WTC11 (cell line): ENCODE data around the gene HEATR5A. TPM values are rescaled to one million over a fixed set of nuclear protein-coding genes. Genes with fewer than 3 reads are reported as not detected.

Source experiments
- ATAC-seq: fragments of 200-7000 bp; cut with Tn5 transposase; 2 replicates; pipeline ENCODE4 v1.10.0; 2021; ENCODE audit warnings: mild to moderate bottlenecking, moderate library complexity
- CTCF ChIA-PET: fragments of 300-600 bp; sonication (Branson Sonifier 250); formaldehyde crosslinking; loops from one replicate; lab custom pipeline; 2021; ENCODE audit warnings: antibody characterized with exemption; lab: Charles Lee
- POLR2A ChIA-PET: fragments of 350-600 bp; sonication (Branson Sonifier 250); formaldehyde crosslinking; loops from one replicate; lab custom pipeline; 2021; ENCODE audit warnings: antibody characterized with exemption; lab: Charles Lee
- DNase-seq: peaks from one replicate; pipeline ENCODE4 v3.0.0; 2021; ENCODE audit warnings: low spot score
- H3K27ac Mint-ChIP-seq: 2 replicates; pipeline ENCODE4 v1.8.0; 2021; ENCODE audit warnings: mixed read lengths
- H3K27me3 Mint-ChIP-seq: 2 replicates; pipeline ENCODE4 v1.8.0; 2021; ENCODE audit warnings: low read depth, mild to moderate bottlenecking, moderate library complexity, mixed read lengths
- H3K36me3 Mint-ChIP-seq: 2 replicates; pipeline ENCODE4 v1.8.0; 2021; ENCODE audit warnings: mixed read lengths
- H3K4me1 Mint-ChIP-seq: 2 replicates; pipeline ENCODE4 v1.8.0; 2022; ENCODE audit warnings: mixed read lengths
- H3K4me3 Mint-ChIP-seq: 2 replicates; pipeline ENCODE4 v1.8.0; 2021; ENCODE audit warnings: mild to moderate bottlenecking, moderate library complexity, mixed read lengths
- H3K9me3 Mint-ChIP-seq: 2 replicates; pipeline ENCODE4 v1.8.0; 2021; ENCODE audit warnings: mixed read lengths
- ETV6 ChIP-seq: sonication (generic); formaldehyde crosslinking; IDR thresholded peaks from 2 replicates; pipeline ENCODE4 v1.8.1; 2022; ENCODE audit warnings: mild to moderate bottlenecking, missing genetic modification reagents
- FOXP1 ChIP-seq: sonication (generic); formaldehyde crosslinking; IDR thresholded peaks from 2 replicates; pipeline ENCODE4 v1.8.0; 2022; ENCODE audit warnings: missing genetic modification reagents, mild to moderate bottlenecking, moderate library complexity, borderline replicate concordance
- GABPB1 ChIP-seq: sonication (generic); formaldehyde crosslinking; IDR thresholded peaks from 2 replicates; pipeline ENCODE4 v1.8.1; 2023; ENCODE audit warnings: mild to moderate bottlenecking, missing genetic modification reagents
- JUN ChIP-seq: sonication (generic); formaldehyde crosslinking; IDR thresholded peaks from 2 replicates; pipeline ENCODE4 v1.8.0; 2023; ENCODE audit warnings: mild to moderate bottlenecking, missing genetic modification reagents
- MAX ChIP-seq: sonication (generic); formaldehyde crosslinking; IDR thresholded peaks from 2 replicates; pipeline ENCODE4 v1.8.0; 2022; ENCODE audit warnings: mild to moderate bottlenecking, missing genetic modification reagents
- RELA ChIP-seq: sonication (generic); formaldehyde crosslinking; IDR thresholded peaks from 2 replicates; pipeline ENCODE4 v1.8.1; 2022; ENCODE audit warnings: missing genetic modification reagents, mild to moderate bottlenecking, borderline replicate concordance
- TCF7 ChIP-seq: sonication (generic); formaldehyde crosslinking; IDR thresholded peaks from 2 replicates; pipeline ENCODE4 v1.8.0; 2022; ENCODE audit warnings: mild to moderate bottlenecking, low read depth, missing genetic modification reagents, moderate library complexity
- TEAD4 ChIP-seq: sonication (generic); formaldehyde crosslinking; IDR thresholded peaks from 2 replicates; pipeline ENCODE4 v1.8.0; 2022; ENCODE audit warnings: mild to moderate bottlenecking, missing genetic modification reagents
- USF2 ChIP-seq: sonication (generic); formaldehyde crosslinking; IDR thresholded peaks from 2 replicates; pipeline ENCODE4 v1.8.1; 2023; ENCODE audit warnings: mild to moderate bottlenecking, missing genetic modification reagents, moderate library complexity
- ZBTB21 ChIP-seq: sonication (generic); formaldehyde crosslinking; IDR thresholded peaks from 2 replicates; pipeline ENCODE4 v1.8.1; 2023; ENCODE audit warnings: mild to moderate bottlenecking, missing genetic modification reagents, borderline replicate concordance
- ZNF281 ChIP-seq: sonication (generic); formaldehyde crosslinking; IDR thresholded peaks from 2 replicates; pipeline ENCODE4 v1.8.0; 2023; ENCODE audit warnings: mild to moderate bottlenecking, missing genetic modification reagents
- ZNF512 ChIP-seq: sonication (generic); formaldehyde crosslinking; IDR thresholded peaks from 2 replicates; pipeline ENCODE4 v1.8.1; 2022; ENCODE audit warnings: missing genetic modification reagents, borderline replicate concordance
- ZNF532 ChIP-seq: fragments of 250-450 bp; sonication (Bioruptor Pico); IDR thresholded peaks from 2 replicates; pipeline ENCODE4 v1.9.0; 2021; ENCODE audit warnings: mild to moderate bottlenecking, borderline replicate concordance
- total RNA-seq: library from RNA; stranded (reverse); gene quantifications from 3 replicates; pipeline ENCODE4 v1.2.3, GENCODE V29; 2021

Gene HEATR5A
- total RNA-seq, 1 experiment from 2014 or later: 36.2 TPM

GRCh38 chr14:31292937-31293616 lies 127.3 kb downstream of the HEATR5A start:
- Mint-ChIP-seq H3K27ac (peak overlapping the region; percentile 93), H3K4me3 (peak overlapping the region; percentile 29)
- no peak for DNase-seq

GRCh38 chr14:31291210-31291609 lies 129.1 kb downstream of the HEATR5A start:
- DNase-seq: no peak
- POLR2A ChIA-PET: no interaction called here
- Mint-ChIP-seq H3K9me3 (peaks cover 9% of the 10 kb centered on the region), H3K36me3 (peaks cover 9% of the 10 kb centered on the region), H3K27ac (peak overlapping the region; percentile 95), H3K27me3 (peaks cover 13% of the 10 kb centered on the region), H3K4me3 (no peak overlapping the region), H3K4me1 (peaks cover 42% of the 10 kb centered on the region)
- no peak for TF ChIP-seq MAX (CRISPR knock-in tag)
- no peak for ATAC-seq
- CTCF ChIA-PET: interaction anchor here (0.9 kb wide), 1 partner anchor 9 kb away, joined by 3 read pairs; no protein-coding TSS in a partner anchor

More at GRCh38 chr14:31292937-31293616, 127.3 kb downstream of the HEATR5A start:
- ChIA-PET POLR2A (interaction anchor here (1.0 kb wide), 1 partner anchor 32 kb away, joined by 3 read pairs; no protein-coding TSS in a partner anchor), CTCF (interaction anchor here (1.1 kb wide), 1 partner anchor 85 kb away, joined by 4 read pairs; the partner anchor contains the start of gene HECTD1)
- Mint-ChIP-seq H3K36me3 (peaks cover 9% of the 10 kb centered on the region), H3K9me3 (peaks cover 3% of the 10 kb centered on the region), H3K27me3 (no peaks in the 10 kb centered on the region), H3K4me1 (peaks cover 46% of the 10 kb centered on the region)
- peak; percentile 70 for ATAC-seq
- TF ChIP-seq ZBTB21 (CRISPR knock-in tag) (no peak), RELA (CRISPR knock-in tag) (no peak), USF2 (CRISPR knock-in tag) (no peak)

- Mint-ChIP-seq H3K36me3 (peaks cover 9% of the 10 kb centered on the region), H3K4me3 (no peak overlapping the region), H3K4me1 (peaks cover 16% of the 10 kb centered on the region), H3K9me3 (peaks cover 9% of the 10 kb centered on the region), H3K27ac (no peak overlapping the region), H3K27me3 (peaks cover 15% of the 10 kb centered on the region)
- ChIA-PET CTCF (interaction anchor here (0.6 to 2.3 kb wide), 11 partner anchors 8 to 88 kb away, joined by 3 to 12 read pairs (median 6); partner anchors contain the start of gene HECTD1), POLR2A (no interaction called here)
- no peak for DNase-seq
- ATAC-seq: no peak
- TF ChIP-seq MAX (CRISPR knock-in tag) (no peak), JUN (CRISPR knock-in tag) (no peak), ZNF512 (CRISPR knock-in tag) (no peak)
Measured at GRCh38 chr14:31287294-31287972, 132.9 kb downstream of the HEATR5A start.

GRCh38 chr14:31286456-31287293 lies 133.7 kb downstream of the HEATR5A start:
- Mint-ChIP-seq H3K27ac (no peak overlapping the region), H3K27me3 (peaks cover 15% of the 10 kb centered on the region), H3K4me1 (peaks cover 12% of the 10 kb centered on the region), H3K9me3 (peaks cover 12% of the 10 kb centered on the region), H3K36me3 (peaks cover 11% of the 10 kb centered on the region), H3K4me3 (no peak overlapping the region)
- ATAC-seq: peak; percentile 99
- CTCF ChIA-PET: interaction anchor here (0.6 to 2.3 kb wide), 12 partner anchors 9 to 293 kb away, joined by 3 to 12 read pairs (median 6); partner anchors contain the start of gene HECTD1
- DNase-seq: peak; percentile 68
- POLR2A ChIA-PET: no interaction called here
- TF ChIP-seq ZNF532 (CRISPR knock-in tag) (no peak), GABPB1 (CRISPR knock-in tag) (peak; percentile 51; the same call in 1 of the 2 replicates), ETV6 (CRISPR knock-in tag) (0 out of 2 replicates have a peak, but pooled peaks have one; percentile 13), TEAD4 (0 out of 2 replicates have a peak, but pooled peaks have one; percentile 12), FOXP1 (peak; percentile 54; the same call in 1 of the 2 replicates), ZNF281 (CRISPR knock-in tag) (no peak), TCF7 (CRISPR knock-in tag) (no peak)
